ENCODE results near the gene TFIP11. TPM values are rescaled to one million over a fixed set of nuclear protein-coding genes. Genes with fewer than 3 reads are reported as not detected.

The TFIP11 gene
- total and polyA plus RNA-seq, 2 of the 13 experiments (the other 11 are each of a cell fraction or from before 2014, with no cell fraction given) = 15.4 to 22.8 TPM

GRCh38 chr22:26474682-26475081, 37.6 kb downstream of the TFIP11 start (continued):
- no peak for TF ChIP-seq TBL1XR1 (IDR thresholded peaks at IDR 0.05; ENCODE audit: borderline replicate concordance, low read length, partially characterized antibody)
- no peak for TF ChIP-seq ZBTB44 (CRISPR knock-in tag; IDR thresholded peaks at IDR 0.05)
- no peak for TF ChIP-seq NFATC3 (CRISPR knock-in tag; IDR thresholded peaks at IDR 0.05)
- TF ChIP-seq ZNF616 (CRISPR knock-in tag; IDR thresholded peaks at IDR 0.05; ENCODE audit: low read depth) = no peak
- TF ChIP-seq KDM4B (CRISPR knock-in tag; IDR thresholded peaks at IDR 0.05) = no peak
- TF ChIP-seq ZNF674 (CRISPR knock-in tag; IDR thresholded peaks at IDR 0.05; ENCODE audit: low read depth) = no peak

- no peaks in the 10 kb centered on the region for H3K9me3 ChIP-seq (ENCODE audit: low read length)
- peaks cover 16% of the 10 kb centered on the region for H3K79me2 ChIP-seq (ENCODE audit: insufficient read depth, low read length)
- H4K20me1 ChIP-seq (ENCODE audit: insufficient read depth, low read length) = no peaks in the 10 kb centered on the region
- ATAC-seq = no peak
- no peaks in the 10 kb centered on the region for H3K27me3 ChIP-seq (ENCODE audit: control insufficient read depth in 1 of 2, insufficient read depth in 2 of 2, low read length in 2 of 2)
- in situ Hi-C loops (cut with HindIII; ENCODE audit: extremely low pct_ligation_motif_present, low pct_unique_long_range_greater_than_20kb) (no loop called here), intact Hi-C loops (cut with micrococcal nuclease; ENCODE audit: unreplicated experiment) (no loop called here)
- H3K4me3 ChIP-seq (replicated peaks in 1 of 3; ENCODE audit: insufficient read depth in 1 of 3, low read depth in 2 of 3, low read length in 3 of 3) = no peak overlapping the region
- no peak for TF ChIP-seq ZNF317 (CRISPR knock-in tag; IDR thresholded peaks at IDR 0.05)
- TF ChIP-seq, protein P1, sequence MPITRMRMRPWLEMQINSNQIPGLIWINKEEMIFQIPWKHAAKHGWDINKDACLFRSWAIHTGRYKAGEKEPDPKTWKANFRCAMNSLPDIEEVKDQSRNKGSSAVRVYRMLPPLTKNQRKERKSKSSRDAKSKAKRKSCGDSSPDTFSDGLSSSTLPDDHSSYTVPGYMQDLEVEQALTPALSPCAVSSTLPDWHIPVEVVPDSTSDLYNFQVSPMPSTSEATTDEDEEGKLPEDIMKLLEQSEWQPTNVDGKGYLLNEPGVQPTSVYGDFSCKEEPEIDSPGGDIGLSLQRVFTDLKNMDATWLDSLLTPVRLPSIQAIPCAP (CRISPR knock-in tag; IDR thresholded peaks at IDR 0.05; ENCODE audit: low read depth) = no peak
- TF ChIP-seq SALL1 (CRISPR knock-in tag; IDR thresholded peaks at IDR 0.05) = no peak
- TF ChIP-seq ZNF724P (CRISPR knock-in tag; IDR thresholded peaks at IDR 0.05; ENCODE audit: borderline replicate concordance) = no peak
- no peak for TF ChIP-seq HNRNPH1 (optimal IDR thresholded peaks at IDR 0.05; ENCODE audit: low read depth, low read length)
- TF ChIP-seq RELA (CRISPR knock-in tag; IDR thresholded peaks at IDR 0.05) = no peak
- TF ChIP-seq AHR (CRISPR knock-in tag; IDR thresholded peaks at IDR 0.05) = no peak
- no peak for TF ChIP-seq ZNF318 (CRISPR knock-in tag; IDR thresholded peaks at IDR 0.05)
- TF ChIP-seq FOSL2 (CRISPR knock-in tag; IDR thresholded peaks at IDR 0.05) = peak; percentile 31; the same call in 1 of the 2 replicates
- ChIA-PET POLR2A (no interaction called here), CTCF (ENCODE audit: low intra/inter-chr PET ratio, low total read pairs) (no interaction called here)
- peaks cover 22 to 83% of the 10 kb centered on the region in 2 experiments for H3K36me3 ChIP-seq (replicated peaks in 1 of 2; ENCODE audit: control insufficient read depth in 1 of 2, insufficient read depth in 2 of 2, low read length in 2 of 2)
- H3K4me1 ChIP-seq (ENCODE audit: insufficient read depth, low read length) = peaks cover 3% of the 10 kb centered on the region
- H2AFZ ChIP-seq (ENCODE audit: low read length) = no peak overlapping the region
- WGBS (ENCODE audit: low lambda C conversion rate) = 93% methylated on average over 5 of the region's 5 CpGs
- H3K4me2 ChIP-seq (ENCODE audit: low read depth, low read length) = no peak overlapping the region
- H3K27ac ChIP-seq (ENCODE audit: extremely low read length, insufficient read depth, low read length) = no peak overlapping the region
- H3K9ac ChIP-seq (ENCODE audit: insufficient read depth, low read depth, low read length) = no peak overlapping the region
- FAIRE-seq = no peak
- peak; percentile 31 for DNase-seq (ENCODE audit: low spot score)
- BruUV-seq (replicated peaks) = no TSS peak
These were observed 40.8 kb downstream of the TFIP11 start for GRCh38 chr22:26471522-26471921.

Measured in HepG2 (cell line).